Activated CD4-positive, alpha-beta T cell treated with anti-CD3 and anti-CD28 coated beads, Interleukin-2, amount 10 ng/mL, durations not matched to agents 24 days and 14 days (primary cell): ENCODE data around the gene HP. TPM values are rescaled to one million over a fixed set of nuclear protein-coding genes. Genes with fewer than 3 reads are reported as not detected.
A peak's percentile ranks its signal among the peaks of the same experiment; 100 is the strongest.

Source experiments
- DNase-seq: peaks from one replicate; pipeline ENCODE4 v3.0.0; 2022
- H3K27ac Mint-ChIP-seq: one replicate; pipeline ENCODE4 v1.8.0; 2022; ENCODE audit warnings: mild to moderate bottlenecking, mixed read lengths
- H3K27me3 Mint-ChIP-seq: one replicate; pipeline ENCODE4 v1.8.0; 2022; ENCODE audit warnings: mixed read lengths
- H3K36me3 Mint-ChIP-seq: one replicate; pipeline ENCODE4 v1.8.0; 2022; ENCODE audit warnings: low read depth, mild to moderate bottlenecking, mixed read lengths
- H3K4me1 Mint-ChIP-seq: one replicate; pipeline ENCODE4 v1.8.0; 2021; ENCODE audit warnings: mixed read lengths
- H3K4me3 Mint-ChIP-seq: one replicate; pipeline ENCODE4 v1.8.0; 2022; ENCODE audit warnings: mild to moderate bottlenecking, moderate library complexity, mixed read lengths
- H3K9me3 Mint-ChIP-seq: one replicate; pipeline ENCODE4 v1.8.0; 2021; ENCODE audit warnings: mixed read lengths
- intact Hi-C: fragments of 100-400 bp; cut with micrococcal nuclease; formaldehyde crosslinking; loops from one replicate; pipeline ENCODE4 v1.15.1; 2023
- total RNA-seq: library from RNA; stranded (reverse); gene quantifications from 2 replicates; pipeline ENCODE4 v1.2.3, GENCODE V29; 2022

HP gene
- total RNA-seq, 1 donor from 2014 or later, result not detected

GRCh38 chr16:72024862-72025382, 29.4 kb upstream of the HP start:
- intact Hi-C loops, result no loop called here
- no peaks in the 10 kb centered on the region for H3K4me1 Mint-ChIP-seq
- H3K9me3 Mint-ChIP-seq, result no peaks in the 10 kb centered on the region
- no peaks in the 10 kb centered on the region for H3K27me3 Mint-ChIP-seq
- H3K27ac Mint-ChIP-seq, result peak overlapping the region; percentile 7
- DNase-seq, result no peak
- no peak overlapping the region for H3K4me3 Mint-ChIP-seq
- peaks cover 32% of the 10 kb centered on the region for H3K36me3 Mint-ChIP-seq

- intact Hi-C loops, result no loop called here
- H3K9me3 Mint-ChIP-seq, result no peaks in the 10 kb centered on the region
- peak overlapping the region; percentile 25 for H3K27ac Mint-ChIP-seq
- DNase-seq, result no peak
- peaks cover 30% of the 10 kb centered on the region for H3K36me3 Mint-ChIP-seq
- H3K4me3 Mint-ChIP-seq, result no peak overlapping the region
- H3K4me1 Mint-ChIP-seq, result no peaks in the 10 kb centered on the region
- no peaks in the 10 kb centered on the region for H3K27me3 Mint-ChIP-seq
These were observed 28.7 kb upstream of the HP start for GRCh38 chr16:72025404-72026114.

- Mint-ChIP-seq H3K36me3 (peaks cover 25% of the 10 kb centered on the region), H3K27ac (no peak overlapping the region), H3K9me3 (no peaks in the 10 kb centered on the region), H3K4me3 (no peak overlapping the region), H3K27me3 (no peaks in the 10 kb centered on the region), H3K4me1 (no peaks in the 10 kb centered on the region)
- no peak for DNase-seq
- intact Hi-C loops, result no loop called here
These were observed 26.5 kb upstream of the HP start for GRCh38 chr16:72027669-72028378.

- Mint-ChIP-seq H3K4me3 (no peak overlapping the region), H3K9me3 (no peaks in the 10 kb centered on the region), H3K27ac (no peak overlapping the region), H3K36me3 (peaks cover 14% of the 10 kb centered on the region), H3K4me1 (no peaks in the 10 kb centered on the region), H3K27me3 (no peaks in the 10 kb centered on the region)
- intact Hi-C loops, result no loop called here
- no peak for DNase-seq
These were observed 24.6 kb upstream of the HP start for GRCh38 chr16:72029567-72030271.

- intact Hi-C loops, result no loop called here
- Mint-ChIP-seq H3K4me3 (no peak overlapping the region), H3K9me3 (no peaks in the 10 kb centered on the region), H3K36me3 (peaks cover 1% of the 10 kb centered on the region), H3K27ac (no peak overlapping the region), H3K27me3 (no peaks in the 10 kb centered on the region), H3K4me1 (no peaks in the 10 kb centered on the region)
- no peak for DNase-seq
These were observed 20.9 kb upstream of the HP start for GRCh38 chr16:72033437-72033836.

- no peaks in the 10 kb centered on the region for H3K4me1 Mint-ChIP-seq
- DNase-seq, result no peak
- no peaks in the 10 kb centered on the region for H3K9me3 Mint-ChIP-seq
- no peak overlapping the region for H3K27ac Mint-ChIP-seq
- intact Hi-C loops, result no loop called here
- H3K4me3 Mint-ChIP-seq, result no peak overlapping the region
- no peaks in the 10 kb centered on the region for H3K36me3 Mint-ChIP-seq
- H3K27me3 Mint-ChIP-seq, result no peaks in the 10 kb centered on the region
These were observed 18.2 kb upstream of the HP start for GRCh38 chr16:72036098-72036497.

- H3K4me3 Mint-ChIP-seq, result no peak overlapping the region
- peaks cover 4% of the 10 kb centered on the region for H3K36me3 Mint-ChIP-seq
- intact Hi-C loops, result no loop called here
- no peaks in the 10 kb centered on the region for H3K27me3 Mint-ChIP-seq
- DNase-seq, result no peak
- no peak overlapping the region for H3K27ac Mint-ChIP-seq
- H3K4me1 Mint-ChIP-seq, result no peaks in the 10 kb centered on the region
- H3K9me3 Mint-ChIP-seq, result no peaks in the 10 kb centered on the region
These were observed 12.1 kb upstream of the HP start for GRCh38 chr16:72042157-72042660.

- Mint-ChIP-seq H3K36me3 (peaks cover 4% of the 10 kb centered on the region), H3K9me3 (no peaks in the 10 kb centered on the region), H3K27ac (no peak overlapping the region), H3K4me1 (no peaks in the 10 kb centered on the region), H3K4me3 (no peak overlapping the region), H3K27me3 (no peaks in the 10 kb centered on the region)
- intact Hi-C loops, result no loop called here
- no peak for DNase-seq
These were observed 11.2 kb upstream of the HP start for GRCh38 chr16:72043058-72043457.

- H3K4me3 Mint-ChIP-seq, result no peak overlapping the region
- no peak for DNase-seq
- H3K4me1 Mint-ChIP-seq, result no peaks in the 10 kb centered on the region
- H3K27me3 Mint-ChIP-seq, result no peaks in the 10 kb centered on the region
- peaks cover 4% of the 10 kb centered on the region for H3K36me3 Mint-ChIP-seq
- intact Hi-C loops, result no loop called here
- no peak overlapping the region for H3K27ac Mint-ChIP-seq
- no peaks in the 10 kb centered on the region for H3K9me3 Mint-ChIP-seq
These were observed 10.8 kb upstream of the HP start for GRCh38 chr16:72043539-72043938.

GRCh38 chr16:72044296-72044695, 10.0 kb upstream of the HP start:
- no peaks in the 10 kb centered on the region for H3K4me1 Mint-ChIP-seq

GRCh38 chr16:72044825-72045359, 9.4 kb upstream of the HP start:
- Mint-ChIP-seq H3K9me3 (peaks cover 2% of the 10 kb centered on the region), H3K36me3 (peaks cover 4% of the 10 kb centered on the region), H3K4me3 (no peak overlapping the region), H3K27me3 (no peaks in the 10 kb centered on the region), H3K4me1 (no peaks in the 10 kb centered on the region), H3K27ac (no peak overlapping the region)
- intact Hi-C loops, result no loop called here
- DNase-seq, result no peak

More at GRCh38 chr16:72044296-72044695, 10.0 kb upstream of the HP start:
- no peak overlapping the region for H3K27ac Mint-ChIP-seq
- no peak for DNase-seq
- no peaks in the 10 kb centered on the region for H3K27me3 Mint-ChIP-seq
- intact Hi-C loops, result no loop called here
- no peak overlapping the region for H3K4me3 Mint-ChIP-seq
- no peaks in the 10 kb centered on the region for H3K9me3 Mint-ChIP-seq
- peaks cover 4% of the 10 kb centered on the region for H3K36me3 Mint-ChIP-seq

GRCh38 chr16:72049110-72049509, 5.2 kb upstream of the HP start:
- no peaks in the 10 kb centered on the region for H3K27me3 Mint-ChIP-seq
- peaks cover 5% of the 10 kb centered on the region for H3K9me3 Mint-ChIP-seq
- H3K36me3 Mint-ChIP-seq, result no peaks in the 10 kb centered on the region
- no peak overlapping the region for H3K4me3 Mint-ChIP-seq
- no peak overlapping the region for H3K27ac Mint-ChIP-seq
- no peak for DNase-seq
- no peaks in the 10 kb centered on the region for H3K4me1 Mint-ChIP-seq
- intact Hi-C loops, result no loop called here

GRCh38 chr16:72050769-72051464, 3.4 kb upstream of the HP start:
- H3K27me3 Mint-ChIP-seq, result no peaks in the 10 kb centered on the region
- intact Hi-C loops, result no loop called here
- H3K36me3 Mint-ChIP-seq, result no peaks in the 10 kb centered on the region
- no peak overlapping the region for H3K27ac Mint-ChIP-seq
- no peaks in the 10 kb centered on the region for H3K4me1 Mint-ChIP-seq
- peaks cover 5% of the 10 kb centered on the region for H3K9me3 Mint-ChIP-seq
- no peak overlapping the region for H3K4me3 Mint-ChIP-seq
- no peak for DNase-seq
